Activated CD4-positive, alpha-beta T cell treated with anti-CD3 and anti-CD28 coated beads, Interleukin-2, amount 50 U/mL, for 16 hours (primary cell): ENCODE results near the gene COPZ2.
"Not testable (repeated sequence)": the region's sequence is repeated elsewhere in the genome, so short reads cannot be mapped to it uniquely, and the experiment has no call there.

ENCODE experiments used
- DNase-seq: peaks from one replicate; pipeline ENCODE4 v3.0.0-alpha.2; 2020

Gene COPZ2

GRCh38 chr17:48037036-48037837, at the start of gene COPZ2:
Gene COPZ2, minus strand, starts transcription at chr17:48037797. Its CDS starts 20 bp downstream, at chr17:48037777.
- DNase-seq: peak; percentile 57

- DNase-seq: no peak
Measured at GRCh38 chr17:48084932-48085331, 47.3 kb upstream of the COPZ2 start.

- no peak for DNase-seq
Measured at GRCh38 chr17:48081858-48082257, 44.3 kb upstream of the COPZ2 start.

- not testable (repeated sequence) for DNase-seq
Measured at GRCh38 chr17:48077152-48077551, 39.6 kb upstream of the COPZ2 start.

GRCh38 chr17:48074322-48075081, 36.9 kb upstream of the COPZ2 start:
- peak; percentile 72 for DNase-seq

GRCh38 chr17:48073566-48074094, 36.0 kb upstream of the COPZ2 start:
- not testable (repeated sequence) for DNase-seq

GRCh38 chr17:48072811-48073210, 35.2 kb upstream of the COPZ2 start:
- not testable (repeated sequence) for DNase-seq

- DNase-seq: no peak
Measured at GRCh38 chr17:48071654-48072053, 34.1 kb upstream of the COPZ2 start.

GRCh38 chr17:48070195-48070594, 32.6 kb upstream of the COPZ2 start:
- no peak for DNase-seq

GRCh38 chr17:48068491-48068961, 30.9 kb upstream of the COPZ2 start:
- DNase-seq: no peak

GRCh38 chr17:48067808-48068207, 30.2 kb upstream of the COPZ2 start:
- DNase-seq: not testable (repeated sequence)

- no peak for DNase-seq
Measured at GRCh38 chr17:48067245-48067644, 29.6 kb upstream of the COPZ2 start.

- no peak for DNase-seq
Measured at GRCh38 chr17:48066656-48067055, 29.1 kb upstream of the COPZ2 start.

- no peak for DNase-seq
Measured at GRCh38 chr17:48066192-48066591, 28.6 kb upstream of the COPZ2 start.

GRCh38 chr17:48064638-48065037, 27.0 kb upstream of the COPZ2 start:
- no peak for DNase-seq

- DNase-seq: no peak
Measured at GRCh38 chr17:48062273-48062672, 24.7 kb upstream of the COPZ2 start.

GRCh38 chr17:48060249-48060648, 22.7 kb upstream of the COPZ2 start:
- no peak for DNase-seq

- no peak for DNase-seq
Measured at GRCh38 chr17:48059125-48059668, 21.6 kb upstream of the COPZ2 start.

- no peak for DNase-seq
Measured at GRCh38 chr17:48058393-48059124, 21.0 kb upstream of the COPZ2 start.

GRCh38 chr17:48057626-48058025, 20.0 kb upstream of the COPZ2 start:
- DNase-seq: no peak

GRCh38 chr17:48056879-48057278, 19.3 kb upstream of the COPZ2 start:
- DNase-seq: no peak

GRCh38 chr17:48056246-48056745, 18.7 kb upstream of the COPZ2 start:
- DNase-seq: no peak
